DMS53 treated with DMSO at 0.1 percent for 48 hours (cell line): ENCODE measurements around the gene PHYHIPL.

Source experiments
- DNase-seq: peaks from one replicate; lab custom pipeline; 2025; ENCODE audit not compliant: unreplicated experiment; lab: John Stamatoyannopoulos, UW

The PHYHIPL gene

DNA sequence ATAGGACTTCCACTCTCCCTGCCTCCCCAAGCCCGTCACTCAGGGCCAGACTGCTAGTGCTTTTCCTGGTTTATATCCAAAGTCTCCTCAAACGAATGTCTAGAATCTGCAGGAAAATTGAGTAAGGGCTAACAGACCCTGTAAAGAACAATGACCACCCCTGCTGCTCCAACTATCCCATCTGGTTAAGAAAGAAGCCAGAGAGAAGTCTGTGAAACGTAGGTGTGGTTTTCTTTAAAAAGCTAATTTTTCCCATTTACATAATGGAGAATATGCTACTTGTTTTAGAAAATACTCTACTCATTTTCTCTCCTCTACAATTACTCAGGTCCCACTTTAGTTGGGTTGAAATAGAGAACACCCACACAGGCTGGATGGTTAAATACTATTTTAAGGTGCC is 113.4 kb downstream of the PHYHIPL start:
- DNase-seq, result no peak

- no peak for DNase-seq
These were observed 114.0 kb downstream of the PHYHIPL start for GRCh38 chr10:59290448-59290847.
